Effector CD8-positive, alpha-beta T cell (primary cell): ENCODE results near the gene PPP1R3F.
"Not testable (repeated sequence)": the region's sequence is repeated elsewhere in the genome, so short reads cannot be mapped to it uniquely, and the experiment has no call there.

Experiments used
- DNase-seq: peaks from one replicate; lab custom pipeline; 2025; lab: John Stamatoyannopoulos, UW

PPP1R3F gene

GRCh38 chrX:49273181-49273727, 3.7 kb downstream of the PPP1R3F start:
- no peak for DNase-seq

- DNase-seq, result no peak
These were observed 6.6 kb downstream of the PPP1R3F start for GRCh38 chrX:49276207-49276606.

GRCh38 chrX:49276671-49277534, 7.3 kb downstream of the PPP1R3F start:
- no peak for DNase-seq

GRCh38 chrX:49277535-49277830, 7.9 kb downstream of the PPP1R3F start:
- no peak for DNase-seq

- no peak for DNase-seq
These were observed 8.5 kb downstream of the PPP1R3F start for GRCh38 chrX:49278081-49278480.

GRCh38 chrX:49282647-49283011, 13.0 kb downstream of the PPP1R3F start:
- no peak for DNase-seq

- DNase-seq, result no peak
These were observed 14.6 kb downstream of the PPP1R3F start for GRCh38 chrX:49284212-49284611.

GRCh38 chrX:49286136-49286535, 16.5 kb downstream of the PPP1R3F start:
- no peak for DNase-seq

GRCh38 chrX:49286581-49286980, 17.0 kb downstream of the PPP1R3F start:
- no peak for DNase-seq

- DNase-seq, result no peak
These were observed 18.1 kb downstream of the PPP1R3F start for GRCh38 chrX:49287665-49288064.

- no peak for DNase-seq
These were observed 20.6 kb downstream of the PPP1R3F start for GRCh38 chrX:49290215-49290614.

- DNase-seq, result peak; percentile 48
These were observed 22.2 kb downstream of the PPP1R3F start for GRCh38 chrX:49291615-49292337.

- no peak for DNase-seq
These were observed 23.1 kb downstream of the PPP1R3F start for GRCh38 chrX:49292400-49293362.

GRCh38 chrX:49299293-49299692, 29.7 kb downstream of the PPP1R3F start:
- DNase-seq, result not testable (repeated sequence)

GRCh38 chrX:49300703-49301102, 31.1 kb downstream of the PPP1R3F start:
- DNase-seq, result no peak

GRCh38 chrX:49303346-49303745, 33.8 kb downstream of the PPP1R3F start, which contains the start of gene GAGE10:
GAGE10 (plus strand) TSS chrX:49303646; CDS start chrX:49304860, 1,214 bp downstream.
- no peak for DNase-seq

- not testable (repeated sequence) for DNase-seq
These were observed 38.2 kb downstream of the PPP1R3F start for GRCh38 chrX:49307775-49308174.

- DNase-seq, result no peak
These were observed 39.1 kb downstream of the PPP1R3F start for GRCh38 chrX:49308604-49309269.

GRCh38 chrX:49309401-49309981, 39.9 kb downstream of the PPP1R3F start:
- DNase-seq, result no peak

GRCh38 chrX:49310371-49310770, 40.8 kb downstream of the PPP1R3F start:
- no peak for DNase-seq

- no peak for DNase-seq
These were observed 42.6 kb downstream of the PPP1R3F start for GRCh38 chrX:49312176-49312575.
